HG03460 (cell line): ENCODE data around the gene ENO3.

Experiments
- ATAC-seq: cut with Tn5 transposase; IDR thresholded peaks from one replicate; pipeline ENCODE4 v1.9.1; 2021; ENCODE audit not compliant: unreplicated experiment

The ENO3 gene

GRCh38 chr17:4972752-4973151 is 21.8 kb downstream of the ENO3 start:
- ATAC-seq, result no peak

- ATAC-seq, result no peak
Observed at GRCh38 chr17:4973256-4974114, 22.6 kb downstream of the ENO3 start.

GRCh38 chr17:4974115-4974670 is 23.3 kb downstream of the ENO3 start:
- ATAC-seq, result no peak

- no peak for ATAC-seq
Observed at GRCh38 chr17:4978726-4979125, 27.8 kb downstream of the ENO3 start.

GRCh38 chr17:4980644-4981216 is 29.8 kb downstream of the ENO3 start:
- no peak for ATAC-seq

- ATAC-seq, result no peak
Observed at GRCh38 chr17:4982305-4982704, 31.4 kb downstream of the ENO3 start.

GRCh38 chr17:4986403-4986802 is 35.5 kb downstream of the ENO3 start:
- ATAC-seq, result no peak

GRCh38 chr17:4986951-4987766 is 36.2 kb downstream of the ENO3 start, which contains the start of gene CAMTA2:
Gene CAMTA2 (minus strand): TSS chr17:4987675. CDS start chr17:4986222, 1,453 bp downstream.
- peak; percentile 67 for ATAC-seq

GRCh38 chr17:4987767-4988567 is 37.0 kb downstream of the ENO3 start:
- peak; percentile 4 for ATAC-seq

- no peak for ATAC-seq
Observed at GRCh38 chr17:4994081-4994595, 43.2 kb downstream of the ENO3 start.

- ATAC-seq, result peak; percentile 87
Observed at GRCh38 chr17:4997302-4998026, 46.5 kb downstream of the ENO3 start, which contains the start of the genes INCA1 and KIF1C. Gene INCA1 (minus strand): TSS chr17:4997522. CDS start chr17:4994437, 3,085 bp downstream. Gene KIF1C (plus strand): TSS chr17:4997950. CDS start chr17:5000247, 2,297 bp downstream.

GRCh38 chr17:4998027-4998731 is 47.3 kb downstream of the ENO3 start:
- ATAC-seq, result peak; percentile 9

- ATAC-seq, result no peak
Observed at GRCh38 chr17:4998732-4999429, 48.0 kb downstream of the ENO3 start.

- no peak for ATAC-seq
Observed at GRCh38 chr17:4999430-5000093, 48.6 kb downstream of the ENO3 start.

- ATAC-seq, result no peak
Observed at GRCh38 chr17:5000237-5000639, 49.3 kb downstream of the ENO3 start.

- ATAC-seq, result no peak
Observed at GRCh38 chr17:5002121-5002788, 51.3 kb downstream of the ENO3 start.
